NCI-H69 (cell line): ENCODE measurements around the gene APOE.
A peak's percentile ranks its signal among the peaks of the same experiment; 100 is the strongest.
"Not testable (repeated sequence)": the region's sequence is repeated elsewhere in the genome, so short reads cannot be mapped to it uniquely, and the experiment has no call there.

Experiments
- DNase-seq: peaks from one replicate; lab custom pipeline; 2025; lab: John Stamatoyannopoulos, UW

The APOE gene

GRCh38 chr19:44909775-44910174 is 4.2 kb downstream of the APOE start:
- no peak for DNase-seq

GRCh38 chr19:44911896-44912295 is 6.3 kb downstream of the APOE start:
- not testable (repeated sequence) for DNase-seq

DNA sequence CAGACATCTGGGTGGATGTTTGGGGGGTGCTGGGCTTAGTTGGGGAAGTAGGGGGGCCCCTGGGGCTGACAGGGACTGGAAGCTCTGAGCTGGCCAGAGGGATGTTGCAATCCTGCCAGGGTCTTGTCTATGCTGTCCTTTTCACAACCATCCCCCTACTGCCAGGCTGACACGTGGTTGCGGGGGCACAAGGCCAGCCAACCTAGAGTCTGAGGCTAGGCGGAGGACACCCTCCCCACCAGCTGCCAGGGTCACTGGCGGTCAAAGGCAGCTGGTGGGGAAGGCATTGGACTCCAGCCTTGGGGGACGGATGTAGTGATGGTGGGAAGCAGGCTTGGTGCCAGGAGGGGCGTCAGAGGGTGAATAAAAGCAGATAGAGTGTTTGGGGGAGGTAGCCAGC is 7.3 kb downstream of the APOE start:
- DNase-seq, result no peak

- not testable (repeated sequence) for DNase-seq
Observed at GRCh38 chr19:44913512-44914432, 8.2 kb downstream of the APOE start.

DNA sequence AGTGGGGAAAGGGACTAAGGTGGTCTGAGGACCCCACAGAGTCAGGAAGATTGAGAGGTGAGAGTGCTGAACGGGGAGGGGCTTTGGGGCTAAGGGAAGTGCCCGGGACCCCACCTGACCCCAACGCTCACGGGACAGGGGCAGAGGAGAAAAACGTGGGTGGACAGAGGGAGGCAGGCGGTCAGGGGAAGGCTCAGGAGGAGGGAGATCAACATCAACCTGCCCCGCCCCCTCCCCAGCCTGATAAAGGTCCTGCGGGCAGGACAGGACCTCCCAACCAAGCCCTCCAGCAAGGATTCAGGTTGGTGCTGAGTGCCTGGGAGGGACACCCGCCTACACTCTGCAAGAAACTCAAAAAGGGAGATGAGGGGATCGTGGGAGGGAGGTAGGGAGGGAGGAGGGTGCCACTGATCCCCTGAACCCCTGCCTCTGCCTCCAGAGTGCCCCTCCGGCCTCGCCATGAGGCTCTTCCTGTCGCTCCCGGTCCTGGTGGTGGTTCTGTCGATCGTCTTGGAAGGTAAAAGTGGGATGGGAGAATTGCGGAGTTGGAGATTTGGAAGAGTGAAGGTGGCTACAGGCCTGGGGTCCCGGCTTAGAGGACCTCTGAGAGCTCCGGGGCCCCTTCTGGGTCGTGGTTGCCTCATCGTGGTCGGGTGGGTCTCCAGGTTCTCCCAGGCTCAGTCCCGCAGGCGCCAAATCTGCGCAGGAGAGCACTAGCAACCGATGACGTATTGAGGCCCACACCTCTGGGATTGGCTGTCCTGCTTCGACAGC is 9.0 kb downstream of the APOE start, which contains the start of gene APOC1:
Gene APOC1, plus strand, starts transcription at position 176 of the 774 bp plus-strand sequence. Its CDS starts 284 bp downstream, at position 460.
- peak; percentile 92 for DNase-seq

DNA sequence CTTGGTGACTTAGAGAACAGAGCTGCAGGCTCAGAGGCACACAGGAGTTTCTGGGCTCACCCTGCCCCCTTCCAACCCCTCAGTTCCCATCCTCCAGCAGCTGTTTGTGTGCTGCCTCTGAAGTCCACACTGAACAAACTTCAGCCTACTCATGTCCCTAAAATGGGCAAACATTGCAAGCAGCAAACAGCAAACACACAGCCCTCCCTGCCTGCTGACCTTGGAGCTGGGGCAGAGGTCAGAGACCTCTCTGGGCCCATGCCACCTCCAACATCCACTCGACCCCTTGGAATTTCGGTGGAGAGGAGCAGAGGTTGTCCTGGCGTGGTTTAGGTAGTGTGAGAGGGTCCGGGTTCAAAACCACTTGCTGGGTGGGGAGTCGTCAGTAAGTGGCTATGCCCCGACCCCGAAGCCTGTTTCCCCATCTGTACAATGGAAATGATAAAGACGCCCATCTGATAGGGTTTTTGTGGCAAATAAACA is 18.7 kb downstream of the APOE start:
- DNase-seq, result no peak

DNA sequence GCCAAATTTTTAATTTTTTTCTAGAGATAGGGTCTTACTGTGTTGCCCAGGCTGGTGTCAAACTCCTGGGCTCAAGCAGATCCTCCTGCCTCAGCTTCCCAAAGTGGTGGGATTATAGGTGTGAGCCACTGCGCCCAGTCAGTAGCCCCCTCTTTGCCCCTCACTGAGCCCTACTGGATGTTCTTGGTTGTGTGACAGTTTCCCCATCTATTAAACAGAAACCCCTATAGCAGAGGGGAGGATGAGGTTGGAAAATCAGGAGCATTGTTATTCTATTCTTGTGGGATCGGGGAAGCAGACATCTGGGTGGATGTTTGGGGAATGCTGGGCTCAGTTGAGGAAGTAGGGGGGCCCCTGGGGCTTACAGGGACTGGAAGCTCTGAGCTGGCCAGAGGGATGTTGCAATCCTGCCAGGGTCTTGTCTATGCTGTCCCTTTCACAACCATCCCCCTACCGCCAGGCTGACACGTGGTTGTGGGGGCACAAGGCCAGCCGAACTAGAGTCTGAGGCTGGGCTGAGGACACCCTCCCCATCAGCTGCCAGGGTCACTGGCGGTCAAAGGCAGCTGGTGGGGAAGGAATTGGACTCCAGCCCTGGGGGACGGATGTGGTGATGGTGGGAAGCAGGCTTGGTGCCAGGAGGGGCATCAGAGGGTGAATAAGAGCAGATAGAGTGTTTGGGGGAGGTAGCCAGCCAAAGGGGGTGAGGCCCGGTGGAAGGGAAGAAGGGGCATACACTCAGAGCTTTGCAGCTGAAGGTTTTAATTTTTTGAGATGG is 19.7 kb downstream of the APOE start:
- no peak for DNase-seq

GRCh38 chr19:44926245-44927077 is 20.9 kb downstream of the APOE start:
- not testable (repeated sequence) for DNase-seq

GRCh38 chr19:44927746-44928145 is 22.1 kb downstream of the APOE start:
- no peak for DNase-seq

- DNase-seq, result no peak
Observed at GRCh38 chr19:44930088-44930487, 24.5 kb downstream of the APOE start.

GRCh38 chr19:44931541-44931940 is 25.9 kb downstream of the APOE start:
- DNase-seq, result no peak

DNA sequence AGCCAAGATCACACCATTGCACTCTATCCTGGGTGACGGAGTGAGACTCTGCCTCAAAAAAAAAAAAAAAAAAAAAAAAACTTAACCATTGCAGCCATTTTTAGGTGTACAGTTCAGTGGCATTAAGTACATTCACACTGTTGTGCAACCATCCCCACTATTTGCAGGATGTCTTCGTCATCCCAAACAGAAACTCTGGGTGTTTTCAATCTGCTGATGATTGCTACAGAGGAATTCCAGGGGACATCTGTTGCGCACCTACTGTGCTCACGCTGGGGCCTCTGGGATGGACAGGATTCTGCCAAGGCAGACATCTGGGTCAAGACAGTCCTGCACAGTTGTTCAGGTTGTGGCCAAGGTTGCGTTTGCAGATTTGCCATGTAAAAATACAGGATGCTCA is 34.1 kb downstream of the APOE start:
- no peak for DNase-seq

- no peak for DNase-seq
Observed at GRCh38 chr19:44942067-44942571, 36.5 kb downstream of the APOE start, which contains the start of gene APOC4. TSS of gene APOC4 (plus strand) at chr19:44942237. CDS start at chr19:44942278, 41 bp downstream.

DNA sequence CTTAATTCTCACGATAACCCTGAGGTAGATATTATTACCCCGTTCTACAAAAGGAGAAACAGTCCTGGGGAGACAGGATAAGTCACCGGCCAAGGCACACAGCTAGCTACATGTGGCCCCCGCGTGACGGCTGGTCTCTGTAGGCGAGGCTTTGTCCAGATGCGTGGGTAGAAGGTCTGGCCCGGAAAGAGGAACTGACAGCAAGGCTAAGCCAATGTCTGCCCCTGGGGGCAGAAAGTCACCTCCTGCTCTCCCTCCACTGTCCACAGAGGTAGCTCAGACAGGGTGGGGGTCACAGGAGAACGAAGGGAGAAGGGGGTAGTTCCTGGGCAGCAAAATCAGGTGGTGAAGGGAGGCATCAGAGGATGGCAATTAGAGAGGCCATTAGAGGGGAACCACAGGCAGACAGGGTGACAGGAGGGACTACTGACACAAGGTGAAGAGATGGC is 38.2 kb downstream of the APOE start:
- DNase-seq, result no peak

DNA sequence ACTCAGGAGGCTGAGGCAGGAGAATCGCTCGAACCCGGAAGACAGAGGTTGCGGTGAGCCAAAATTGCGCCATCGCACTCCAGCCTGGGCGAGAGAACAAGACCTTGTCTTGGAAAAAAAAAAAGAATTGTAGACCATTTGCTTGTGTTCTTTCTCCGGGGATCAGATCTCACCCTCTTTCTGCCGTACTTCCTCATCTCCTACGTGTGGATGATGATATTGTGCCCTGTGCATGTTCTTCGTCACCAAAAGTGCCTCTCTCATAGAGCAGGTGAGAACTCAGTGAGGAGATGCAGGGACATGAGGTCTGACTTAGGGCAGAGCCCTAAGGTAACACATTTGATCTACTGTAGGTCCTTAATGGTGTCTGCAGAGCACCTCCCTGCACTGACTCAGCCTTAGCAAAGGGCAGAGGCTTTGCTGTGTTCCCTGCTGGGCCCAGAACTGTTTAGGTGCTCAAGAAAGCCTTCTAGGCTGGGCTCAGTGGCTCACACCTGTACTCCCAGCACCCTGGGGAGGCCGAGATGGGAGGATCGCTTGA is 41.5 kb downstream of the APOE start:
- DNase-seq, result no peak

DNA sequence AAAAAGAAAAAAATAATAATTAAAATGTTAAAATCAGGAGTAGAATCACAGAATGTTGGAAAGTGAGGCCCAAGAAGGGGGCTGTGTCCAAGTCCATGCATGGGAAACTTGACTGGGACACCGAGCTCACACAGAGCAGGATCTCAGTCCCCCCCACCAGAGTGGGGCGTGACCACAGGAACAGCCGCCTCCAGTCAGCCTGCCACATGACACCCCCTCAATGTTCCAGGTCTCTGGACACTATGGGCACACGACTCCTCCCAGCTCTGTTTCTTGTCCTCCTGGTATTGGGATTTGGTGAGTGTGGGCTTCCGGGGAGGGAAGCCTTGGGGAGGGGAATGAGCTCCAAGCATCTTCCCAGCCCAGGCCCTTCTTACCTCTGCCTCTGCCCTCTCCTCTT is 42.6 kb downstream of the APOE start:
- DNase-seq, result no peak

GRCh38 chr19:44948763-44949374 is 43.3 kb downstream of the APOE start:
- peak; percentile 66 for DNase-seq

- no peak for DNase-seq
Observed at GRCh38 chr19:44949550-44949949, 44.0 kb downstream of the APOE start.

DNA sequence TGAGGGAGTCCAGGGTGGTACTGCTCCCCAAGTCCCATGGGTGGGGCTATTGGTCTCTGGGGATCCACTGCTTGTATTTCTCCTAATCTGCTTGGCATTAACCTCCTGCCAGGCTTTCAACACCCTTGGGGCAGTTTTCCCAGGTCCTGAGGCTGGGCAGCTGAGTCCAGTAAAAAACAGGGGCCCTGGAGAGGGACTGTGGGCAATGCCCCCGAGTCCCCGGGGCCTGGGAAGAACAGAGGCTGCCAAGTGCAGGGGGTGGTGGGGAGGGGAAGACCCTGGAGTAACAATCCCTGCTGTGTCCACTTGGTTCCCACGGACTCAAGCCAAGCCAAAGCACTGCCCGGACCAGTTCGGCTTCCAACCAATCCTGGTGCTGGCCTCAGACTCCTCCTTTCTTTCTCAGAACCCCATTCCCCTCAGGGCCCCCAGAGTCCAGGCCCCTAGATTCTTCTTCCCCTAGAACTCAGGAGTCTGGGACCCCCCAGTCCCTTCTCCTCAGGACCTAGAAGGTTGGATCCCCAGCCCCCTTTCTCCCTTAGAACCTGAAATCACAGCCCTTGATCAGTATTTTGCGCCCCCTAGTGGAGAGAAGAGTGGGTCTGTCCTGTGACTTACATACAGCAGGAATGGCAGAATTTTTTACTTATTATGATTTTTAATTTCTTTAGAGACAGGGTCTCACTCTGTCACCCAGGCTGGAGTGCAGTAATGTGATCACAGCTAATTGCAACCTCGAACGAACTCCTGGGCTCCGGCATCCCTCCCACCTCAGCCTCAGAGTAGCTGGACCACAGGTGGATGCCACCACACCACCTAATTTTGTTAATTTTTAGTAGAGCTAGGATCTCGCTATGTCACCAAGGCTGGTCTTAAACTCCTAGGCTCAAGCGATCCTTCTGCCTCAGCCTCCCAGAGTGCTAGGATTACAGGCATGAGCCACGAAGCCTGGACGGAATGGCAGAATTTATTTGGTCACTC is 45.9 kb downstream of the APOE start:
- peak; percentile 89 for DNase-seq
